Left ventricle myocardium inferior (tissue), 1 donor: ENCODE measurements around the gene VAV2. TPM values are rescaled to one million over a fixed set of nuclear protein-coding genes. Genes with fewer than 3 reads are reported as not detected.

Experiments
- DNase-seq: peaks from one replicate; pipeline ENCODE4 v3.0.0-alpha.2; 2020
- H3K27ac ChIP-seq: fragments of 200-600 bp; replicated peaks from 2 replicates; pipeline ENCODE4 v1.8.0; 2021
- H3K27me3 ChIP-seq: fragments of 200-600 bp; 2 replicates; pipeline ENCODE4 v1.8.0; 2021; ENCODE audit warnings: low read depth
- H3K36me3 ChIP-seq: fragments of 200-600 bp; 2 replicates; pipeline ENCODE4 v1.8.0; 2021
- H3K4me1 ChIP-seq: fragments of 200-600 bp; 2 replicates; pipeline ENCODE4 v1.8.0; 2021
- H3K4me3 ChIP-seq: fragments of 200-600 bp; 2 replicates; pipeline ENCODE4 v1.8.0; 2021; ENCODE audit warnings: mild to moderate bottlenecking, moderate library complexity
- H3K9me3 ChIP-seq: fragments of 200-600 bp; replicated peaks from 2 replicates; pipeline ENCODE4 v1.8.0; 2021
- intact Hi-C: fragments of 100-400 bp; cut with micrococcal nuclease; formaldehyde crosslinking; loops from one replicate; pipeline ENCODE4 v1.11.0; 2022
- total RNA-seq: library from RNA; stranded (reverse); fragmentation: NEBNext Ultra II Directional; extraction: Animal tissue kit (Norgen Biotek cat#: 25700); gene quantifications from one replicate; pipeline ENCODE4 v1.2.1, GENCODE V29; 2021
- TF ChIP-seq, protein P1 (sequence below): fragments of 200-600 bp; IDR thresholded peaks from 2 replicates; pipeline ENCODE4 v1.8.0; 2021; ENCODE audit warnings: antibody characterized with exemption, mild to moderate bottlenecking, borderline replicate concordance
- donor health status: DM: no; HTN: yes; CAD: no; lungs with severe emphysema.

VAV2 gene
- total RNA-seq, 1 donor from 2014 or later: 4.1 TPM

DNA sequence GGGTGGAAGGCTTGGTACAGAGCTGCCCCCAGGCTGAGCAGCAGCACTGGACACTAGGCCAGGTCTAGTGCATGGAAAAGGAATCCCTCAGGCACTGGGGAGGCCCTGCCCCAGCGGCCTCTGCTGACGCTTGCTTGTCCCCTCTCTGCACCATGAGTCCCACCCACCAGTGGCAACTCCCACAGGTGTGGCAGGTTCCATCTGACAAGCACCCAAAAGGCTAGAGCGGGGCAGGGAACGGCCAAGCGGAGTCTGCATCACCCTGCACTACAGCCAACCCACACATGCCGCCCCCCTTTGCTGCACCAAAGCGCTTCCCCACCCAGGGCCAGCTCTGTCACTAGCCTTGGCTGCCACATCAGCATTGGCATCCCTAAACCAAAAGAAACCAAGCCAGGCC is 138.8 kb downstream of the VAV2 start:
- H3K27me3 ChIP-seq: no peaks in the 10 kb centered on the region
- TF ChIP-seq, protein P1, sequence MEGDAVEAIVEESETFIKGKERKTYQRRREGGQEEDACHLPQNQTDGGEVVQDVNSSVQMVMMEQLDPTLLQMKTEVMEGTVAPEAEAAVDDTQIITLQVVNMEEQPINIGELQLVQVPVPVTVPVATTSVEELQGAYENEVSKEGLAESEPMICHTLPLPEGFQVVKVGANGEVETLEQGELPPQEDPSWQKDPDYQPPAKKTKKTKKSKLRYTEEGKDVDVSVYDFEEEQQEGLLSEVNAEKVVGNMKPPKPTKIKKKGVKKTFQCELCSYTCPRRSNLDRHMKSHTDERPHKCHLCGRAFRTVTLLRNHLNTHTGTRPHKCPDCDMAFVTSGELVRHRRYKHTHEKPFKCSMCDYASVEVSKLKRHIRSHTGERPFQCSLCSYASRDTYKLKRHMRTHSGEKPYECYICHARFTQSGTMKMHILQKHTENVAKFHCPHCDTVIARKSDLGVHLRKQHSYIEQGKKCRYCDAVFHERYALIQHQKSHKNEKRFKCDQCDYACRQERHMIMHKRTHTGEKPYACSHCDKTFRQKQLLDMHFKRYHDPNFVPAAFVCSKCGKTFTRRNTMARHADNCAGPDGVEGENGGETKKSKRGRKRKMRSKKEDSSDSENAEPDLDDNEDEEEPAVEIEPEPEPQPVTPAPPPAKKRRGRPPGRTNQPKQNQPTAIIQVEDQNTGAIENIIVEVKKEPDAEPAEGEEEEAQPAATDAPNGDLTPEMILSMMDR: no peak
- peaks cover 7% of the 10 kb centered on the region for H3K4me1 ChIP-seq
- intact Hi-C loops: no loop called here
- no peaks in the 10 kb centered on the region for H3K9me3 ChIP-seq
- no peak for DNase-seq
- H3K27ac ChIP-seq: no peak overlapping the region
- no peak overlapping the region for H3K4me3 ChIP-seq
- H3K36me3 ChIP-seq: no peaks in the 10 kb centered on the region

DNA sequence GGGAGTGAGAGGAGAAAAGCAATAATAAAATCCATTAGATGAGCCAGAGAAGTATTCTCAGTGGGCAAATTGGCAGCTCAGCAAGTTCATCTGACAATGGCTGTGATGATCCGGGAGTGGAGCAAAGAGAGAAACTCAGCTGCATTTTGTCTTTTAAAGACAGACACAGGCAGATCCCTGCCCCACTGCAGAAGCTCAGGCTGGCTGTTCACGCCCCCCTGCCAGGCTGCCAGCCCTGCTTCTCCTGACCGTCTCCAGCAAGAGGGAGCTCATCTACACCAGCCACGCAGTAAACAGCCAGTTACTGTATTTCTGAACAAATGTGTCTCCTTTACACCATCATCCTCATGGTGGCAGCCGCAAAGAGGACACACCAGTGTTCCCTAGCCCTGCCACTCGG is 139.7 kb downstream of the VAV2 start:
- no peak overlapping the region for H3K4me3 ChIP-seq
- intact Hi-C loops: no loop called here
- no peaks in the 10 kb centered on the region for H3K27me3 ChIP-seq
- H3K9me3 ChIP-seq: no peaks in the 10 kb centered on the region
- no peaks in the 10 kb centered on the region for H3K36me3 ChIP-seq
- TF ChIP-seq, protein P1: no peak
- no peak overlapping the region for H3K27ac ChIP-seq
- DNase-seq: no peak
- H3K4me1 ChIP-seq: peaks cover 7% of the 10 kb centered on the region

DNA sequence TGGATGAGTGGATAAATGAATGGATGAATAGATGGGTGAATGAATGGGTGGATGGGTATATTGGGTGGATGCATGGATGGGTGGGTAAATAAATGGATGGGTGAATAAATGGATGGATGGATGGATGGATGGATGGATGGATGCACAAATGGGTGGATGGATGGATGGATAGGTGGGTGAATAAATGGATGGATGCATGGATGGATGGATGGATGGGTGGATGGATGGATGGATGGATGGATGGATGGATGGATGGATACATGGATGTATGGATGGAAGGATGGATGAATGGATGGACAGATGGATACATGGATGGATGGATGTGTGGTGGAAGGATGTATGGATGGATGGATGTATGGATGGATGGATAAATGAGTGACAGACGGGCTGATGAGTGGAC is 140.4 kb downstream of the VAV2 start:
- Histone ChIP-seq H3K4me3 (no peak overlapping the region), H3K4me1 (peaks cover 7% of the 10 kb centered on the region), H3K27ac (no peak overlapping the region), H3K9me3 (no peaks in the 10 kb centered on the region), H3K36me3 (no peaks in the 10 kb centered on the region), H3K27me3 (no peaks in the 10 kb centered on the region)
- no peak for DNase-seq
- TF ChIP-seq, protein P1: no peak
- intact Hi-C loops: no loop called here

DNA sequence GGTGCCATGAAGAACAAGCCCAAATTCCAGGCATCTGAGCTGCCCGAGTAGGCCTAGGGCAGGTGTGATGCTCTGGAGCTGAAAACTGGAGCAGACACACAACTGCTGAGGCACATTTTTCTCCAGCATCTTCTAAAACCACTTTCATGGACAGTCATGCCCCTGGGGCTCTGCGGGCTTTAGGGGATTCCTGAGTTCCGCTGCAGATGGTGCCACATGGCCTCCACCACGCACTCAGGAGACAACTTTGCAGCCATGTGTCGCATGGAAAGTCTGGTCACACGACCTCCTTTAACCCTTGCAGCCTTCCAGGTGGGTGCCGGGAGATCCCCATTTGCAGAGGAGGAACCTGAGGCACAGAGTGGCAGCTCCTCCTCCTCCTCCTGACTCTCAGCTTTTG is 141.2 kb downstream of the VAV2 start:
- Histone ChIP-seq H3K27ac (no peak overlapping the region), H3K4me1 (peaks cover 12% of the 10 kb centered on the region), H3K4me3 (no peak overlapping the region), H3K27me3 (no peaks in the 10 kb centered on the region), H3K9me3 (no peaks in the 10 kb centered on the region), H3K36me3 (no peaks in the 10 kb centered on the region)
- TF ChIP-seq, protein P1: no peak
- intact Hi-C loops: no loop called here
- DNase-seq: no peak

DNA sequence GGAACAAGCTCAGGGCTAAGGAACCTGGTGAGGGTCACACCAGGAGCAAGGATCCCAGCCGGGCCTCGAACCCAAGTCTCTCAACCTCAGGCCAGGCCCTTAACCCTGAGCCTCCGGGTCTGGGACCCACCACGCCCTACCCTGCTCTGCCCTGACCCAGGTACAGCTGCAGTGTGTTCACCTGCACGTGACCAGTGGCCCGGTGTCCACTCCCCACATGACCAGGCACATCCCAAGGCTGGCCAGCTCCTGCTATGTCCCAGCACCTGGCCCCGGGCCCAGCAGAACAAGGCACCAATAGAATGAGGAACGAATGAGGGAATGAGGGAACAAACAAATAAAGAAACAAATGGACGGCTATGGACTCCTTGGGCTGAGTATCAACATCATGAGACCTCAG is 142.0 kb downstream of the VAV2 start:
- TF ChIP-seq, protein P1: no peak
- Histone ChIP-seq H3K9me3 (no peaks in the 10 kb centered on the region), H3K4me1 (peaks cover 14% of the 10 kb centered on the region), H3K27me3 (no peaks in the 10 kb centered on the region), H3K36me3 (no peaks in the 10 kb centered on the region), H3K4me3 (no peak overlapping the region), H3K27ac (no peak overlapping the region)
- intact Hi-C loops: no loop called here
- no peak for DNase-seq
